Gastroesophageal sphincter (tissue), 4 donors: Measurements from ENCODE around the gene SLC9A1. TPM values are rescaled to one million over a fixed set of nuclear protein-coding genes. Genes with fewer than 3 reads are reported as not detected.

ENCODE experiments used
- ATAC-seq: fragments of 150-250 bp; one replicate; pipeline ENCODE4 v1.9.1; 2016; ENCODE audit warnings: mild to moderate bottlenecking, moderate library complexity
- H3K27ac ChIP-seq, 4 donors: fragments of 200-600 bp; sonication (generic) in 3 of 4; 1 replicate in 3 of 4; 2 replicates in 1 of 4; pipeline ENCODE4 v1.5.1; 2016 to 2019
- H3K27me3 ChIP-seq: fragments of 200-600 bp; sonication (generic); one replicate; pipeline ENCODE4 v1.5.1; 2019
- H3K36me3 ChIP-seq, 2 donors: fragments of 200-600 bp; sonication (generic); one replicate each; pipeline ENCODE4 v1.5.1; 2019; ENCODE audit warnings: control low read depth in 1 of 2
- H3K4me1 ChIP-seq, 3 donors: fragments of 200-600 bp; sonication (generic); 1 replicate in 2 of 3; 2 replicates in 1 of 3; pipeline ENCODE4 v1.5.1; 2016 to 2019; ENCODE audit warnings: control low read depth in 2 of 3
- H3K4me3 ChIP-seq, 2 donors: fragments of 200-600 bp; sonication (generic); one replicate each; pipeline ENCODE4 v1.5.1; 2019; ENCODE audit warnings: mild to moderate bottlenecking in 1 of 2, moderate library complexity in 1 of 2
- H3K9me3 ChIP-seq, 3 donors: fragments of 200-600 bp; sonication (generic); one replicate each; pipeline ENCODE4 v1.5.1; 2017 to 2019; ENCODE audit warnings: control low read depth in 2 of 3
- EP300 ChIP-seq: sonication (generic); formaldehyde crosslinking; IDR thresholded peaks from one replicate; pipeline ENCODE4 v1.6.1; 2017; ENCODE audit warnings: antibody characterized with exemption, mild to moderate bottlenecking
- POLR2A ChIP-seq, 2 donors: fragments of 450-650 bp; IDR thresholded peaks; one replicate each; pipeline ENCODE4 v1.6.1; 2017; ENCODE audit warnings: antibody characterized with exemption in 2 of 2, mild to moderate bottlenecking in 2 of 2, moderate library complexity in 1 of 2
- POLR2AphosphoS5 ChIP-seq: sonication (generic); formaldehyde crosslinking; IDR thresholded peaks from one replicate; pipeline ENCODE4 v1.6.1; 2017; ENCODE audit warnings: antibody characterized with exemption
- WGBS, 2 donors: methylation state at CpG; one replicate each; pipeline ENCODE4 v1.1.5; 2018; ENCODE audit warnings: low coverage in 1 of 2; 5-methylcytosine and 5-hydroxymethylcytosine counted together
- total RNA-seq, 4 donors: library from RNA; depleted of rRNA; stranded (reverse); fragments of >200 nt; gene quantifications; one replicate each; pipeline ENCODE4 v1.1.0, GENCODE V29; 2016
- TF ChIP-seq, protein P1 (sequence below), 4 experiments: fragments of 200-600 bp in 2 of 4; fragments of 450-650 bp in 2 of 4; sonication (generic) in 1 of 4; IDR thresholded peaks; one replicate each; pipeline ENCODE4 v1.5.1; 2017 to 2019; ENCODE audit warnings: antibody characterized with exemption in 4 of 4, mild to moderate bottlenecking in 2 of 4, moderate library complexity in 2 of 4

Gene SLC9A1
- total RNA-seq, 4 donors from 2014 or later: 7.2 to 27.8 (median 17.1) TPM

DNA sequence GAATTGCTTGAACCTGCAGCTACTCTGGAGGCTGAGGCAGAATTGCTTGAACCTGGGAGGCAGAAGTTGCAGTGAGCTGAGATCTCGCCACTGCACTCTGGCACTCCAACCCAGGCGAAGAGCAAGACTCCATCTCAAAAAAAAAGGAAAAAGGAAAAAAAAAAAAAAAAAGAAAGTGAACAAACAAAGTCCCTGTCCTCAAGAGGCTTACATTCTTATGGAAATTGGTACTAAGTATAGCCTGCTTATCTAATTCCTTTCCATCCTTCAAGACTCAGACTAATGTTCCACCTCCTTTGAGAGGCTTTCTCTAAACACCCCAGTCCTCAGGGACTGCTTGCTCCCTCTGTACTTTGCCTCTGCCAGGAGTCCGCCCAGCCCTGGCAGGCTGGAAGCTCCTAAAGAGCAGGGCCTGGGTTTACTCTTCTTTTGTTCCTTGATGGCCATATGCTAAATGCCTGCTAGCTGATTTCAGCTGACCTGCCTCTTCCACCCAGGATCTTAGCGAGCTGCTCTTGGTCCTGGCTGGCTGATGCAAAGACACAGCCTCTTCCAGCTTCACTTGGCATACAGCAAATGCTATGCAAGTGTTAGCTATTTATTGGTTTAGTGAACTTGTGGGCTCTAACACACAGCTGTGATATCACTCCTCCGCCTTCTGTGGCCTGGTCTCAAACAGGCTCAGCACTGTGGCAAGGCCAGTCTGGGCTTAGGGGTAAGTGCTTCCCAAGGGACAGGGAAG is 9.8 kb downstream of the SLC9A1 start:
- Histone ChIP-seq H3K27ac (peak overlapping the region in 3 of 4 donors; percentile 40 to 69 (median 64)), H3K36me3 (no peaks in the 10 kb centered on the region), H3K4me3 (no peak overlapping the region), H3K27me3 (no peaks in the 10 kb centered on the region), H3K9me3 (no peaks in the 10 kb centered on the region), H3K4me1 (peaks cover 0 to 79% (median 14%) of the 10 kb centered on the region in 3 donors)
- WGBS, 2 donors: 41% methylated on average over 4 of the region's 5 CpGs; no CpG with 5 or more reads in 1 of the 2 donors
- TF ChIP-seq POLR2A (IDR thresholded peaks at IDR 0.05) (no peak), EP300 (no peak), POLR2AphosphoS5 (no peak)
- TF ChIP-seq, protein P1, sequence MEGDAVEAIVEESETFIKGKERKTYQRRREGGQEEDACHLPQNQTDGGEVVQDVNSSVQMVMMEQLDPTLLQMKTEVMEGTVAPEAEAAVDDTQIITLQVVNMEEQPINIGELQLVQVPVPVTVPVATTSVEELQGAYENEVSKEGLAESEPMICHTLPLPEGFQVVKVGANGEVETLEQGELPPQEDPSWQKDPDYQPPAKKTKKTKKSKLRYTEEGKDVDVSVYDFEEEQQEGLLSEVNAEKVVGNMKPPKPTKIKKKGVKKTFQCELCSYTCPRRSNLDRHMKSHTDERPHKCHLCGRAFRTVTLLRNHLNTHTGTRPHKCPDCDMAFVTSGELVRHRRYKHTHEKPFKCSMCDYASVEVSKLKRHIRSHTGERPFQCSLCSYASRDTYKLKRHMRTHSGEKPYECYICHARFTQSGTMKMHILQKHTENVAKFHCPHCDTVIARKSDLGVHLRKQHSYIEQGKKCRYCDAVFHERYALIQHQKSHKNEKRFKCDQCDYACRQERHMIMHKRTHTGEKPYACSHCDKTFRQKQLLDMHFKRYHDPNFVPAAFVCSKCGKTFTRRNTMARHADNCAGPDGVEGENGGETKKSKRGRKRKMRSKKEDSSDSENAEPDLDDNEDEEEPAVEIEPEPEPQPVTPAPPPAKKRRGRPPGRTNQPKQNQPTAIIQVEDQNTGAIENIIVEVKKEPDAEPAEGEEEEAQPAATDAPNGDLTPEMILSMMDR (IDR thresholded peaks at IDR 0.05): no peak
- peak; percentile 41 for ATAC-seq

DNA sequence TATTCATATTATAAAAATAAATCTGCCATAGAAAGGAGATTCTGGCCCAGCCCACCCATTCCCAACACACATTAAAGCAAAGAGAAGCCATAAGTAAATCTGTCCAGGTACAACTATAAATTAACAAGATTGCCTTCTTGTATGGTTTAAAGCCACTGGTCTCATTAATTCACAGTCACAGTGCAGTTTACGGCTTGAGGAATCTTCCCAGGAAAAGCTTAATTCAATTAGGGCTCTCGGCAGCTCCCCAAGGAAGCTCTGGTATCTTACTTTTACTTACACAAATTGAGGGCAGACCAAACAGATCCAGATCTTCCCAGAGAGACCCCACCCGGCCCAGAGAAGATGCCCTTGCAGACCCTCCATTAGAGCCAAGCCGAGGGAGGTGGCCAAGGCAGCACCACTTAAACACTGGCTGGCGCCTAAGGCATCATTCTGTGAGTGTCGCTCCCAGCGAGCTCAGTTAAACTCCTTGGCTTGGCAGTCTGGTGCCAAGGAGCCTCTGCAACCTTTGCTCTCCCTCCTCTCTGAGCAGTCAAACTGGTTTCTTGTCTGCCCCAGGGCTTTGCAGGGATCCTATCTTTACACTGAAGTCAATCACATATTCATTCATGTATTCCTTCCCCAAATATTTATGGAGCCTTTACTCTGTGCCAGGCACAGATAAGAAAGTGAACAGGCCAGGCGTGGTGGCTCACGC is 10.7 kb downstream of the SLC9A1 start:
- peak overlapping the region in 3 of 4 donors; percentile 5 to 69 (median 64) for H3K27ac ChIP-seq
- TF ChIP-seq POLR2AphosphoS5: no peak
- TF ChIP-seq EP300: no peak
- TF ChIP-seq POLR2A (IDR thresholded peaks at IDR 0.05): no peak
- TF ChIP-seq, protein P1 (IDR thresholded peaks at IDR 0.05): no peak
- WGBS, 2 donors: 90 to 95% methylated on average over 4 of the region's 9 CpGs
- H3K4me3 ChIP-seq: no peak overlapping the region
- H3K27me3 ChIP-seq: no peaks in the 10 kb centered on the region
- no peak for ATAC-seq
- no peaks in the 10 kb centered on the region for H3K9me3 ChIP-seq
- peaks cover 0 to 72% (median 14%) of the 10 kb centered on the region in 3 donors for H3K4me1 ChIP-seq
- H3K36me3 ChIP-seq: no peaks in the 10 kb centered on the region

DNA sequence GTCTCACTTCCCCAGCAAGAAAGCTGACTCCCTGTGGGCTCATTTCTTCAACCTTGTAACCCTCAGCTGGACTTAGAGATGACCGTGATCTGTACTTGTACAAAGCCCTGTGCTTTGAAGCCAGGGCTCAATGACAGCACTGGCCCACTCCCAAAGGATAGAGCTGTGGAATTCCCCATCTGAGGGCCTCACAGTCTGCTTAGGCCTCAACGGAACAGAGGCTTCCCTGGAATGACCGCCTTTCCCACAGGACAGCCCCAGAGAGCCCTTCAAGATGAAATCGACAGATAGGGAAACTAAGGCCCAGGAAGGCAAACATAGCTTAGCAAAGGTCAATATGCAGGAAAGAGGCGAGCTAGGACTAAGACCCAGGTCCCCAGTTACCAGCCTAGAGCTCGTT is 11.5 kb downstream of the SLC9A1 start:
- Histone ChIP-seq H3K27me3 (no peaks in the 10 kb centered on the region), H3K27ac (no peak overlapping the region), H3K4me3 (no peak overlapping the region), H3K4me1 (peaks cover 0 to 72% (median 14%) of the 10 kb centered on the region in 3 donors), H3K9me3 (no peaks in the 10 kb centered on the region), H3K36me3 (no peaks in the 10 kb centered on the region)
- no peak for ATAC-seq
- TF ChIP-seq POLR2AphosphoS5 (no peak), POLR2A (IDR thresholded peaks at IDR 0.05) (no peak), EP300 (no peak)
- TF ChIP-seq, protein P1 (IDR thresholded peaks at IDR 0.05): no peak
- 46 to 86% methylated on average over 1 to 5 of the region's 6 CpGs for WGBS, 2 donors

DNA sequence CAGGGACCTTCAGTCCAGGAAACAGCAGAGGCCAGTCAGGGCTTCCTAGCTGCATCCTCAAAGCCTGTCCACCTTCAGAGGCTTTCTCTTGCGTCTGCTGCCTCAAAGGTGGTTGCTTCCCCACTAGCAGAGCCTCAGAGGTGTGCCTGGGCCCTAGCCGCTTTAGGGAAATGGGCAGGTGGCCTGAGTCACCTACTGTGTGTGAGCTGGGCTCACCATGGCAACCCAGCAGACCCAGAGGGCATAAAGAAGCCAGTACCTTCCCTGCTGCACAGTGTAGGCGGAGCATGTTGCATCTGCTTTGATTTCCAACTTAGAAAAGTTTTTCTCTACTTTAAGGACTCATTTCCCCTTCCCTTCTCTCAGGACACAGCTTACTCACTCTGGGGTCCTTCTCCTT is 12.5 kb downstream of the SLC9A1 start:
- peaks cover 0 to 82% (median 21%) of the 10 kb centered on the region in 3 donors for H3K4me1 ChIP-seq
- WGBS, 2 donors: 100% methylated on average over 1 to 2 of the region's 3 CpGs
- no peak for ATAC-seq

More for the DNA sequence above, 12.5 kb downstream of the SLC9A1 start:
- no peaks in the 10 kb centered on the region for H3K27me3 ChIP-seq
- TF ChIP-seq POLR2A (IDR thresholded peaks at IDR 0.05): no peak
- TF ChIP-seq EP300: no peak
- no peak for TF ChIP-seq POLR2AphosphoS5
- TF ChIP-seq, protein P1 (IDR thresholded peaks at IDR 0.05): no peak
- no peaks in the 10 kb centered on the region for H3K36me3 ChIP-seq
- H3K4me3 ChIP-seq: no peak overlapping the region
- no peaks in the 10 kb centered on the region for H3K9me3 ChIP-seq
- no peak overlapping the region for H3K27ac ChIP-seq
